Left forelimb (tissue), 1 donor: ENCODE results near the gene SDHD.

Experiments used
- DNase-seq: peaks from one replicate; pipeline ENCODE4 v3.0.0-alpha.2; 2018; ENCODE audit warnings: low spot score

The SDHD gene

DNA sequence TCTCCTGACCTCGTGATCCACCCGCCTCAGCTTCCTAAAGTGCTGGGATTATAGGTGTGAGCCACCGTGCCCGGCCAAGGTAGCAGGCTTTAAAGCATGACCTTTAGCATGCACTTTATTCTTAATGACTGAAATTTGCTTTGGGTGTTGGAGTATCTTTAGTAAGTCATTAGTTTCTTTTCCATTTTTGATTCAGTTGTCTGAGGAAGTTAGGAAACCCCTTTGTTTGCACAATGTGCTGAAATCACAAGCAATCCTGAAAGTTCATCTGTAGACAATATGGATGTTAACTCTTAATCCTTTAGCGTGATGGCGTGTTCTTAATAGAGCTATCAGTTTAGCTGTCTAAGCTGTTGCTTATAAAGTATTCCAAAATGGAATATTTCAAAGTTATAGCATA, 16.8 kb downstream of the SDHD start:
- no peak for DNase-seq

DNA sequence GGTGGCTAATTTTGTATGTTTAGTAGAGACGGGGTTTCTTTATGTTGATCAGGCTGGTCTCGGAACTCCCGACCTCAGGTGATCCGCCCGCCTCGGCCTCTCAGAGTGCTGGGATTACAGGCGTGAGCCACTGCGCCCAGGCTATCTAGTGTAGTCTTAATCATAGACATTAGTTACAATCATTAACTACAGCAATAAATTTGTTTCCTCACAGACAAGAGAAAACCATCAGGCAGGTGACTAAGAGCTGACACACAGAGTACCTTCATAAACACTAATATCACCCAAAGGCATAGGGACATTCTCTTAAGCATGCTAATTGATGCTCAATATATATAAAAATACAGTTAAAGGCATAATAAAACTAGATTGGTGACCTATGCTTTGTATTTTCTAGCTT, 19.4 kb downstream of the SDHD start:
- DNase-seq = no peak

- no peak for DNase-seq
Measured at GRCh38 chr11:112113539-112114457, 27.1 kb downstream of the SDHD start.

- DNase-seq = no peak
Measured at GRCh38 chr11:112114460-112114859, 27.8 kb downstream of the SDHD start.

- no peak for DNase-seq
Measured at GRCh38 chr11:112115386-112115785, 28.7 kb downstream of the SDHD start.

GRCh38 chr11:112118176-112118575, 31.5 kb downstream of the SDHD start:
- DNase-seq = no peak

DNA sequence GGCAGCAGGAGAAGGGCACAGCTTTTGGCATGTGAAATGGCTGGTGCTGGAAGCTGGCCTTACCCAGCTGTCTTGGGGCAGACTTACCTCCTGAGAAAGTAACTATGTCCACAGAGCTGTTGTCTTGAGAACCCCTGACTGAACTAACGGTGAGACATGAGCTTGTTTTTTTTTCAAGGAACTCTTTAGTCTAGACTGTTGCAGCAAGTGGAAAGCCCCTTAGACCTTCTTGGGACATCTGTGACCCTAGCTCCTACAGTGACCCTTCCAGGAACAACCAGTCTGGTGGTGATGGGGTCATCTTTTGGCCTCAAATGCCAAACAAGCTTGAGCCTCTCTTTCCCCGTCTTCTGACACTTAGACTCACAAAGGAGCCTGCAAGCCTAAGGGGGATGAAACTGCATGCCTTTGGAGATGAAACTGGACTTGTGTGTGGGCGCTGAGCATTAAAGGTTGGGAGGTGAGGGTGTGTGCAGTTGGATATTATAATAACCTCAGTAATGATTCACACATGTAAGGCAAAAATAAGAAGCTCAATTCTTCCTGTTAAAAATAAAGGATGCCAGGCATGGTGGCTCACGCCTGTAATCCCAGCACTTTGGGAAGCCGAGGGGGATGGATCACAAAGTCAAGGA, 35.4 kb downstream of the SDHD start:
- no peak for DNase-seq

DNA sequence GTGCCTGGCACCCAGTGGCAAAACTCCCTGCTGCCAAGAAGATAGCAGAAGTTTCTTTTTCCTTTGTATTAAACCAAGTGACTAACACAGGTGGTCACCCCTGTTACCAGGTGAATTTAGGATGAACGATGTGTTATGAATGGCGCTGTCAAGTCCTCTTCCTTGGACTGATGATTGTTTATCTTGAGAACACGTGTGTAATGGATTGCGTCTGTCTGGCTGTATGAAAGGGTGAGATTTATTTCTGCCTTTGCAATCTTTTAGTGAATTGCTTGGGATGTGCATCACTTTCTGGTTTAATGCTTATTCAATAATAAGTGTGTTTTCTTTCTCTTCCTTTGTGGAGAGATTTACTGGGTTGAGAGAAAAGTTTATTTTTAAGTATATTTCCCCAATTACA, 36.5 kb downstream of the SDHD start:
- DNase-seq = no peak

DNA sequence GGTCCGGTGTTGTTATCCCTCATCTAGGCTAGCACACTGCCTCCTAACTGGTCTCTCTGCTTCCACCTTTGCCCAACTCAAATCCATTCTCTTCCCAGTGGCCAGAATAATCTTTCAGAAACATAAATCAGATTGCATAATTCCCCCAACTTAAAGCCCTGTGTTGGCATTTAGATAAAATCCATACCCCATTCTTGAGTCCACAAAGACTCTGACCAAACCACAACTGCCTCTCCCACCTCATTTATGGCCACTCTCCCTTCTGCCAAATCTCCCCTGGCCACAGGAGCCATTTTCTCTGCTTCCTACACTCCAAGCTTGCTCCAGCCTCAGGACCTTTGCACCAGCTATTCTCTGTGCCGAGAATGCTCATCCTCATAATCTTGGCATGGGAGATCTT, 40.4 kb downstream of the SDHD start:
- DNase-seq = no peak

DNA sequence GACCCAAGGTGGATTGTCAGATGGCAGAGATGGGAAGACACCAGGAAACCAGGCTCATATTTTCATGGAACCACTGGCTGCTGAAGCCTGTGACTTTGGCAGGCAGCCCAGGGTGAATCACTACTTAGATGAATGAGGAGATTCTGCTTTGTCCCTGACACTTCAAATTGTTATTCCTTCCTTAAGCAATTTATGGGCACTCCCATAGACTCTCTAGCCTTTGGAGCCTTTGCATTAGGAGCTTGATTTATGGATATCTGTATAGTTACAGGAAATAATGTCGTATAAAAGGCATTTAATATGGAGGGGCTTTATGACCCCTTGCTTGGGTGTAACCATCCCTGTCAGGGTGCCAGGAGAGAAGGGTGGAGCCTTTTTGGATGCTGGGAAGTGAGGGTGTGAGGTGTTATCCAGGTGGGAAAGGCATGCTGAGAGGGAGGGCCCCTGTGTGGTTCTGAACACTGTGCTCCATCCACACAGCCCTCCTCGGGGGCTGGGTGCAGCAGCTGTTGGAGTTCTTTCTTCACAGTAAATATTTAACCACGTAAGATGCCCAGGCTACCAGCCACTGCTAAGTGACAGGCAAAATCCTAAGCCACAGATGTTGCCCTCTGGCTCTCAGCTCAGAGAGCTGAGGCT, 41.9 kb downstream of the SDHD start:
- DNase-seq = no peak

- DNase-seq = no peak
Measured at GRCh38 chr11:112129656-112130055, 43.0 kb downstream of the SDHD start.

- DNase-seq = no peak
Measured at GRCh38 chr11:112132737-112133136, 46.1 kb downstream of the SDHD start.

- DNase-seq = no peak
Measured at GRCh38 chr11:112134473-112134872, 47.8 kb downstream of the SDHD start.

DNA sequence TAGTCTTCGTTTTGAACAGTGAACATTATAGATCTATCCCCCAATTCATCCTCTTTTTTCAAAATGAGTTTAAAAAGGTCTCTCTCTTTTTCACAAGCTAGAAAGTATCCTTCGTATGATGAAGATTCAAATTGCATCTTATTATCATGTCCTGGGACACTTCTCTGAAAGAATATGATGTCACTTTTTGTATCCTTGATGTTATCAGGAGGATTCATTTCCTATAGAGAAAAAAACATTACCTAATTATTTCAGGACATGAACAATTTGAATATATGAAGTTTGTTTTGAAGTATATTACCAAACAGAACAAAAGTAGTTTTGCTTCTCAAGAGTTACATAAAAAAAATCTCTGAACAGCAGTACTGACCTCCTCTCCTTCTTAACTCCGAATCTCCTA, 56.9 kb downstream of the SDHD start:
- no peak for DNase-seq
